ENCODE data around the gene SENP5.
"Not testable (repeated sequence)": the region's sequence is repeated elsewhere in the genome, so short reads cannot be mapped to it uniquely, and the experiment has no call there.

The SENP5 gene

GRCh38 chr3:196936288-196936687, 68.6 kb downstream of the SENP5 start:
- no peak for DNase-seq (ENCODE audit: low read depth)
- no peak overlapping the region for H3K4me3 ChIP-seq (ENCODE audit: low read length)
- TF ChIP-seq CTCF (conservative IDR thresholded peaks at IDR 0.05; ENCODE audit: low read depth, low read length) = no peak

GRCh38 chr3:196938124-196938523, 70.4 kb downstream of the SENP5 start:
- DNase-seq (ENCODE audit: low read depth) = no peak
- H3K4me3 ChIP-seq (ENCODE audit: low read length) = no peak overlapping the region
- no peak for TF ChIP-seq CTCF (conservative IDR thresholded peaks at IDR 0.05; ENCODE audit: low read depth, low read length)

GRCh38 chr3:196938576-196938975, 70.9 kb downstream of the SENP5 start:
- no peak for DNase-seq (ENCODE audit: low read depth)
- H3K4me3 ChIP-seq (ENCODE audit: low read length) = no peak overlapping the region
- TF ChIP-seq CTCF (conservative IDR thresholded peaks at IDR 0.05; ENCODE audit: low read depth, low read length) = no peak

GRCh38 chr3:196941729-196942225, 74.1 kb downstream of the SENP5 start:
- no peak for TF ChIP-seq CTCF (conservative IDR thresholded peaks at IDR 0.05; ENCODE audit: low read depth, low read length)
- H3K4me3 ChIP-seq (ENCODE audit: low read length) = peak overlapping the region; percentile 80
- peak; percentile 24 for DNase-seq (ENCODE audit: low read depth)

GRCh38 chr3:196942226-196942914, 74.7 kb downstream of the SENP5 start, which contains the start of gene NCBP2:
TSS of gene NCBP2 (minus strand) at chr3:196942528. CDS start at chr3:196942503, 25 bp downstream.
- peak; percentile 64 for TF ChIP-seq CTCF (conservative IDR thresholded peaks at IDR 0.05; ENCODE audit: low read depth, low read length)
- DNase-seq (ENCODE audit: low read depth) = peak; percentile 92
- peak within 1 kb of the TSS; percentile 80 for H3K4me3 ChIP-seq (ENCODE audit: low read length)

- TF ChIP-seq CTCF (conservative IDR thresholded peaks at IDR 0.05; ENCODE audit: low read depth, low read length) = no peak
- DNase-seq (ENCODE audit: low read depth) = peak; percentile 7
- H3K4me3 ChIP-seq (ENCODE audit: low read length) = peak overlapping the region; percentile 80
Measured at GRCh38 chr3:196942915-196943277, 75.2 kb downstream of the SENP5 start.

GRCh38 chr3:196944037-196944790, 76.5 kb downstream of the SENP5 start:
- DNase-seq (ENCODE audit: low read depth) = not testable (repeated sequence)
- peak overlapping the region; percentile 80 for H3K4me3 ChIP-seq (ENCODE audit: low read length)

All from retinal pigment epithelial cell (primary cell).